Esophagus squamous epithelium (tissue), 5 donors: ENCODE results near the gene EHHADH. TPM values are rescaled to one million over a fixed set of nuclear protein-coding genes. Genes with fewer than 3 reads are reported as not detected.
"Not testable (repeated sequence)": the region's sequence is repeated elsewhere in the genome, so short reads cannot be mapped to it uniquely, and the experiment has no call there.

ENCODE experiments used
- DNase-seq: peaks from one replicate; lab custom pipeline; 2025; lab: John Stamatoyannopoulos, UW
- H3K27ac ChIP-seq, 4 donors: fragments of 200-600 bp; sonication (generic); one replicate each; pipeline ENCODE4 v1.5.1; 2016 to 2019; ENCODE audit warnings: mild to moderate bottlenecking in 1 of 4
- H3K27me3 ChIP-seq, 4 donors: fragments of 200-600 bp; sonication (generic); 1 replicate in 3 of 4; 2 replicates in 1 of 4; pipeline versions ENCODE4 v1.5.1 to v1.6.0; 2017 to 2021; ENCODE audit warnings: antibody characterized with exemption in 1 of 4
- H3K36me3 ChIP-seq, 3 donors: fragments of 200-600 bp; sonication (generic); one replicate each; pipeline ENCODE4 v1.5.1; 2016 to 2019
- H3K4me1 ChIP-seq, 3 donors: fragments of 200-600 bp; sonication (generic); one replicate each; pipeline ENCODE4 v1.5.1; 2017 to 2019
- H3K4me3 ChIP-seq, 4 donors: fragments of 200-600 bp; sonication (generic); 1 replicate in 3 of 4; 2 replicates in 1 of 4; pipeline ENCODE4 v1.5.1; 2016 to 2019; ENCODE audit warnings: mild to moderate bottlenecking in 2 of 4, moderate library complexity in 1 of 4
- H3K9me3 ChIP-seq, 3 donors: fragments of 200-600 bp; sonication (generic); one replicate each; pipeline ENCODE4 v1.5.1; 2016 to 2019
- CTCF ChIP-seq, 6 experiments: fragments of 450-650 bp in 4 of 6; fragments of 200-600 bp in 2 of 6; sonication (generic) in 2 of 6; IDR thresholded peaks; one replicate each; pipeline ENCODE4 v1.5.1; 2016 to 2019; ENCODE audit warnings: antibody characterized with exemption in 6 of 6, mild to moderate bottlenecking in 4 of 6, moderate library complexity in 4 of 6
- POLR2A ChIP-seq, 4 donors: fragments of 450-650 bp; IDR thresholded peaks; one replicate each; pipeline ENCODE4 v1.6.1; 2017; ENCODE audit warnings: antibody characterized with exemption in 4 of 4, mild to moderate bottlenecking in 4 of 4, moderate library complexity in 3 of 4
- WGBS, 2 donors: methylation state at CpG; one replicate each; pipeline ENCODE4 v1.1.5; 2018; 5-methylcytosine and 5-hydroxymethylcytosine counted together
- intact Hi-C: fragments of 100-400 bp; cut with DNase I; formaldehyde crosslinking; loops from one replicate; pipeline ENCODE4 v1.15.0; 2022
- total RNA-seq, 4 donors: library from RNA; depleted of rRNA; stranded (reverse); fragments of >200 nt; gene quantifications; one replicate each; pipeline ENCODE4 v1.1.0, GENCODE V29; 2016
- donor health status: DM: yes; HTN: yes; CAD: no.

The EHHADH gene
- total RNA-seq, 4 donors from 2014 or later, result 5.7 to 6.3 (median 5.9) TPM

DNA sequence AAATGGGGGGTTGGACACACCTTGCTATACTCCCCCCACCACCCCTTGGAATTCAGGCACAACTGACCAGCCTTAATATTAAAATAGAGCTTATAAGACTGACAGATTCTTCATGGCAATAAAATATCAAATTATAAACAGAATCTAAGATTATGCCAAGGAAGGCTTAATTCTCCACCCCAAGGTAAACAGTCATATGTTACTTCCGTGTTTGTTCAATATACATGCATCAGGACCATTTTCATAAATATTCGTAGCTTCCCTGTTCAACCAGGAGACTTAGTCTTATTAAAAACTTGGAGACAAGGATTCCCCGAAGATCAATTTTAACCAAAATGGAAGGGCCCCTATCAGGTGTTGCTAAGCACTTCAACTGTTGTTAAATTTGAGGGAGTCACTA lies 13.3 kb upstream of the EHHADH start:
- Histone ChIP-seq H3K4me1 (peaks cover 0 to 5% (median 0%) of the 10 kb centered on the region in 3 donors), H3K36me3 (no peaks in the 10 kb centered on the region), H3K9me3 (no peaks in the 10 kb centered on the region), H3K27me3 (peaks cover 0 to 38% (median 0%) of the 10 kb centered on the region in 4 donors), H3K27ac (no peak overlapping the region), H3K4me3 (no peak overlapping the region)
- intact Hi-C loops, result no loop called here
- DNase-seq, result no peak
- 71 to 83% methylated on average over 3 of the region's 3 CpGs for WGBS, 2 donors
- TF ChIP-seq POLR2A (IDR thresholded peaks at IDR 0.05) (no peak), CTCF (IDR thresholded peaks at IDR 0.05) (no peak)

- WGBS, 2 donors, result 92 to 95% methylated on average over 22 of the region's 25 CpGs
- intact Hi-C loops, result no loop called here
- H3K4me1 ChIP-seq, result no peaks in the 10 kb centered on the region
- TF ChIP-seq CTCF (IDR thresholded peaks at IDR 0.05) (no peak), POLR2A (IDR thresholded peaks at IDR 0.05) (no peak)
- no peak overlapping the region for H3K27ac ChIP-seq
- peaks cover 0 to 21% (median 0%) of the 10 kb centered on the region in 4 donors for H3K27me3 ChIP-seq
- DNase-seq, result no peak
- no peaks in the 10 kb centered on the region for H3K9me3 ChIP-seq
- no peak overlapping the region for H3K4me3 ChIP-seq
- H3K36me3 ChIP-seq, result no peaks in the 10 kb centered on the region
These were observed 11.2 kb upstream of the EHHADH start for GRCh38 chr3:185264849-185265553.

DNA sequence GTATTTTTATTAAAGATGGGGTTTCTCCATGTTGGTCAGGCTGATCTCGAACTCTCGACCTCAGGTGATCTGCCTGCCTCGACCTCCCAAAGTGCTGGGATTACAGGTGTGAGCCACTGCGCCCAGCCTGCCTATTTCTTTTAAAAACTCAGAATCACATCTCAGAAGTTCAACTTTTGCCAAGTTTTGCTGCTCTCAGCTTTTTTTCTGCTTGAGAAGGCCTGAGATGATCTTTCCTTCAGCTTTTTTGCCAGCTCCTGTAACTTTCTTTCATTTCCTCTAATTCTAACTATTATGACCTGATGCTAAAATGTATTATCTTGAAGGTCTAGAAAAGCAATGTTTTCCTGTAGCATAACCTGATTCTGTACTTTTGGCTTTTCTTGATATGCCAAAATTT lies 9.6 kb upstream of the EHHADH start:
- TF ChIP-seq CTCF (IDR thresholded peaks at IDR 0.05), result no peak
- no peak for TF ChIP-seq POLR2A (IDR thresholded peaks at IDR 0.05)
- Histone ChIP-seq H3K9me3 (no peaks in the 10 kb centered on the region), H3K36me3 (no peaks in the 10 kb centered on the region), H3K4me1 (no peaks in the 10 kb centered on the region), H3K27me3 (peaks cover 0 to 5% (median 0%) of the 10 kb centered on the region in 4 donors), H3K4me3 (no peak overlapping the region), H3K27ac (no peak overlapping the region)
- WGBS, 2 donors, result 79 to 84% methylated on average over 4 of the region's 4 CpGs
- no peak for DNase-seq
- intact Hi-C loops, result no loop called here

DNA sequence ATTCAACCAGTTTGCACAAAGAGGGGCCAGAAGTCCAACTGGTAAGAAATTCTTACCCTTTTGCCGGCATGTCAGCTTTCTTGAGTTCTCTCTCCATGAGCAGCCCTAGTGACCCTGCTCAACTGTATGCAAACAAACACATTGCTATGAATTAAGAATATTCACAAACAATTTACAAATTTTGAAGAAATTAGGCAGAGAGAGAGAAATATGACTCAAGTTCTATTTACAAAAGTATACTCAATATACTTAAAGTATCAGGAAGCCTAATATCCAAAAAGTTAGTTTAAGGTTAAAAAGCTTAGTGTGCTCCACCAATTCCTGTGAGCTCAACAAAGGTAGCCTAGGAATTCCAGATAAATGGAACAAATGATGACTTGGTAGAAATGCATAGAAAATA lies 3.5 kb upstream of the EHHADH start:
- TF ChIP-seq CTCF (IDR thresholded peaks at IDR 0.05), result no peak
- no peak for TF ChIP-seq POLR2A (IDR thresholded peaks at IDR 0.05)
- Histone ChIP-seq H3K36me3 (no peaks in the 10 kb centered on the region), H3K4me3 (no peak overlapping the region), H3K27ac (no peak overlapping the region), H3K9me3 (no peaks in the 10 kb centered on the region), H3K27me3 (no peaks in the 10 kb centered on the region), H3K4me1 (peaks cover 0 to 12% (median 0%) of the 10 kb centered on the region in 3 donors)
- 82 to 100% methylated on average over 1 of the region's 1 CpG for WGBS, 2 donors
- intact Hi-C loops, result no loop called here
- DNase-seq, result no peak

GRCh38 chr3:185254799-185255198 lies 950 bp upstream of the EHHADH start:
- Histone ChIP-seq H3K36me3 (no peaks in the 10 kb centered on the region), H3K4me3 (no peak overlapping the region), H3K27ac (no peak overlapping the region), H3K27me3 (no peaks in the 10 kb centered on the region), H3K9me3 (no peaks in the 10 kb centered on the region), H3K4me1 (peaks cover 0 to 12% (median 0%) of the 10 kb centered on the region in 3 donors)
- WGBS, 2 donors, result 87 to 89% methylated on average over 4 of the region's 4 CpGs
- no peak for DNase-seq
- intact Hi-C loops, result no loop called here
- TF ChIP-seq POLR2A (IDR thresholded peaks at IDR 0.05) (no peak), CTCF (IDR thresholded peaks at IDR 0.05) (no peak)

- H3K9me3 ChIP-seq, H3K36me3 ChIP-seq, intact Hi-C loops, H3K27ac ChIP-seq, DNase-seq, H3K27me3 ChIP-seq: not testable (repeated sequence)
- H3K4me1 ChIP-seq, result peaks cover 0 to 12% (median 0%) of the 10 kb centered on the region in 3 donors
- WGBS, 2 donors, result 67 to 85% methylated on average over 3 to 4 of the region's 4 CpGs
- H3K4me3 ChIP-seq, result peak overlapping the region; percentile 40 to 80 (median 71)
These were observed 716 bp downstream of the EHHADH start for GRCh38 chr3:185253133-185253532.
